22Rv1 (cell line): ENCODE results near the gene KL.

ENCODE experiments used
- ZFX ChIP-seq: fragments of 450-650 bp; IDR thresholded peaks from 2 replicates; pipeline ENCODE4 v1.6.1; 2017; ENCODE audit warnings: antibody characterized with exemption, borderline replicate concordance
- TF ChIP-seq, protein P1 (sequence below): fragments of 450-650 bp; IDR thresholded peaks from 2 replicates; pipeline ENCODE4 v1.5.1; 2017; ENCODE audit warnings: mild to moderate bottlenecking

DNA sequence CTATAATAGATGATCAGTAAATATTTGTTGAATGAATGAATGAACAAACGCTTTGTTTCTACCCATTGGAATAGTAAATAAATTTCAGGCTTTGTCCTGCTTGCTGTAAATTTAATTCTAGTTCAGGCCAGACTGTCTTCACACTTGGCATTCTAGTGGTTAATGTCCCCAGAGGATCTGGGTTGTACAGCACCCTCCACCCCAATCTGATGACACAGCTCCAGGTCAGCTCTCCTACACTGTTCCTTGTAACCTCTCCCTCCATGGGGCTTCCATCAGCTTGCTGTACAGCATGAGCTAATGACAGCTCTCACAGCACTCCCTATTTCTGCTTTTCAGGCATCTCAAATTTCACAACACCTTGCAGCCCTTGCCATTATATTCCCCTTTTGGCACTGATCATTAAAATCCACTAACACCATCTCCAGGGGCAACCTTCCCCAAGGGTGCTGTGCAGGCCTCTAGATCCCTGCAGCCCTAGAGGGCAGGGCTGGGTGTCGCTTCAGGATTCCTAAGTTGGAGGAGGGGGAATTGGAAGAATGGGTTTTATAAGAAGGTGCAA is 12.7 kb upstream of the KL start:
- TF ChIP-seq, protein P1, sequence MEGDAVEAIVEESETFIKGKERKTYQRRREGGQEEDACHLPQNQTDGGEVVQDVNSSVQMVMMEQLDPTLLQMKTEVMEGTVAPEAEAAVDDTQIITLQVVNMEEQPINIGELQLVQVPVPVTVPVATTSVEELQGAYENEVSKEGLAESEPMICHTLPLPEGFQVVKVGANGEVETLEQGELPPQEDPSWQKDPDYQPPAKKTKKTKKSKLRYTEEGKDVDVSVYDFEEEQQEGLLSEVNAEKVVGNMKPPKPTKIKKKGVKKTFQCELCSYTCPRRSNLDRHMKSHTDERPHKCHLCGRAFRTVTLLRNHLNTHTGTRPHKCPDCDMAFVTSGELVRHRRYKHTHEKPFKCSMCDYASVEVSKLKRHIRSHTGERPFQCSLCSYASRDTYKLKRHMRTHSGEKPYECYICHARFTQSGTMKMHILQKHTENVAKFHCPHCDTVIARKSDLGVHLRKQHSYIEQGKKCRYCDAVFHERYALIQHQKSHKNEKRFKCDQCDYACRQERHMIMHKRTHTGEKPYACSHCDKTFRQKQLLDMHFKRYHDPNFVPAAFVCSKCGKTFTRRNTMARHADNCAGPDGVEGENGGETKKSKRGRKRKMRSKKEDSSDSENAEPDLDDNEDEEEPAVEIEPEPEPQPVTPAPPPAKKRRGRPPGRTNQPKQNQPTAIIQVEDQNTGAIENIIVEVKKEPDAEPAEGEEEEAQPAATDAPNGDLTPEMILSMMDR, result no peak
- no peak for TF ChIP-seq ZFX
